NCI-H524 treated with DMSO at 0.1 percent for 48 hours (cell line): ENCODE data around the gene ACP2.

Source experiments
- DNase-seq: peaks from one replicate; lab custom pipeline; 2025; lab: John Stamatoyannopoulos, UW

Gene ACP2

GRCh38 chr11:47268448-47269001 is 19.9 kb upstream of the ACP2 start:
- DNase-seq, result no peak

DNA sequence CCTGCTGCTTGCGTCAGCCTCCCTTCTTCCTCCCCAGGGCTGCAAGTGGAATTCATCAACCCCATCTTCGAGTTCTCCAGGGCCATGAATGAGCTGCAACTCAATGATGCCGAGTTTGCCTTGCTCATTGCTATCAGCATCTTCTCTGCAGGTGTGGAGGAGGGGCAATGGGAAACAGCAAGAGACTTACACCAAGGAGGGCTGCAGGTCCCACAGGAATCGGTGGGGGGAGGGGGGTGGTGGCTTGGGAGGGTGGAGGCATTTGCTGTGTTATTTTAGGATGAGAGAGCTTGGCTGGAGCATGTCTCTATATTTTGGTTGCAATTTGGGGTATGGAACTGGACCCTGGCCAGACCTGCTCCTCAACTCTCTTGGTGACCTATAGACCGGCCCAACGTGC is 19.3 kb upstream of the ACP2 start:
- DNase-seq, result no peak

DNA sequence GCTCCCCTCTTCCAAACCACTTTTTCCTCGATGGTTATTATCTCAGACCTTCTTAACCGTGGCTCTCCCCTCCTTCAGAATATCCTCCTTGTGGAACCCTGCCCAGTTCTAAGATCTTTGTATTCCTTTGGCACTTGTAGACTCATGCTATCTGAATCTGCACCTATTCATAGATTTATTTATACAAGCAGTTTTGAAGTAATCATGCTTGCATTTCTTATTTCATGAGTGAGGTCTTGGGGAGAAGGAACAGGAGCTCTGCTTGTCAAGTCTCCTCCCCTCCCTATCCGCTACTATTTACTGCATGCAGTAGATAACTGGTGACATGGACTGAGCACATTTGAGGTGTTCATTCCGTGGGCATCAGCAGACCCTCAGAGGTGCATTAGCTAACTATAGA is 15.9 kb upstream of the ACP2 start:
- DNase-seq, result no peak

DNA sequence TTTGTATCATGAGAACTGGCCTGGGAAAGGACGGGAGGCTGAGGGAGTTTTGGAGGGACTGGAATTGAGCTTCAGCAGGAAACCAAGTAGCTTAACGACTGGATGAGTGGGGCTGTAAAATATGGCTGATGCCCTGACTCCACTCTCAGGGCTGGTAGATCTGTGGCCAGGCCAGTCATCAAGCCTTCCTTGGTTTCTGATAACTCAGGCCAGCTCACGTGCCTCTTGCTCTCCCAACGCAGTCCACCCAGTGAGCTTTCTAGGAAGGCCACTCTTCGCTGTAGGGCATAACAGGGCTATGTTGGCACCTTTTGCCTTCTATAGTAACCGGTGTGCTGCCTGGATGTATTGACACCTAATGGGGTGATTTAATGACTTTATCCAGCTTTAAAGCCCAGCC is 15.5 kb upstream of the ACP2 start:
- DNase-seq, result no peak

DNA sequence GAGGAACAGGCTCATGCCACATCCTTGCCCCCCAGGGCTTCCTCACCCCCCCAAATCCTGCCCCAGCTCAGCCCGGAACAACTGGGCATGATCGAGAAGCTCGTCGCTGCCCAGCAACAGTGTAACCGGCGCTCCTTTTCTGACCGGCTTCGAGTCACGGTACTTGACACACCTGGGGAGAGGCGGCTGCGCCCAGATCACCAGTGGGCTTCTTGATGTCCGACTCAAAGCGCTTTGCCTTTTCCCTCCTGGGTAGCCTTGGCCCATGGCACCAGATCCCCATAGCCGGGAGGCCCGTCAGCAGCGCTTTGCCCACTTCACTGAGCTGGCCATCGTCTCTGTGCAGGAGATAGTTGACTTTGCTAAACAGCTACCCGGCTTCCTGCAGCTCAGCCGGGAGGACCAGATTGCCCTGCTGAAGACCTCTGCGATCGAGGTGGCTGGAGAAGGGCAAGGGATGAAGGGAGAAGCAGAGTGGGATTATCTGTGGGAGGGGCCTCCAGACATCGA is 12.7 kb upstream of the ACP2 start:
- DNase-seq, result no peak

DNA sequence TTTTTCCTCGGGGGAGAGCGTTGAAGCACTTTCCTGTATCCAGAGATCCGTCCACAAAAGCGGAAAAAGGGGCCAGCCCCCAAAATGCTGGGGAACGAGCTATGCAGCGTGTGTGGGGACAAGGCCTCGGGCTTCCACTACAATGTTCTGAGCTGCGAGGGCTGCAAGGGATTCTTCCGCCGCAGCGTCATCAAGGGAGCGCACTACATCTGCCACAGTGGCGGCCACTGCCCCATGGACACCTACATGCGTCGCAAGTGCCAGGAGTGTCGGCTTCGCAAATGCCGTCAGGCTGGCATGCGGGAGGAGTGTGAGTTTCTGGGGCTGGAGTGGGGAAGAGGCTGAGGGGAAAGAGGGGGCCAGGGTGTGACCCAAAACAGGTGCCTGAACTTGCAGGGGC is 11.8 kb upstream of the ACP2 start:
- DNase-seq, result no peak

- DNase-seq, result no peak
Observed at GRCh38 chr11:47259232-47259977, 10.8 kb upstream of the ACP2 start.

DNA sequence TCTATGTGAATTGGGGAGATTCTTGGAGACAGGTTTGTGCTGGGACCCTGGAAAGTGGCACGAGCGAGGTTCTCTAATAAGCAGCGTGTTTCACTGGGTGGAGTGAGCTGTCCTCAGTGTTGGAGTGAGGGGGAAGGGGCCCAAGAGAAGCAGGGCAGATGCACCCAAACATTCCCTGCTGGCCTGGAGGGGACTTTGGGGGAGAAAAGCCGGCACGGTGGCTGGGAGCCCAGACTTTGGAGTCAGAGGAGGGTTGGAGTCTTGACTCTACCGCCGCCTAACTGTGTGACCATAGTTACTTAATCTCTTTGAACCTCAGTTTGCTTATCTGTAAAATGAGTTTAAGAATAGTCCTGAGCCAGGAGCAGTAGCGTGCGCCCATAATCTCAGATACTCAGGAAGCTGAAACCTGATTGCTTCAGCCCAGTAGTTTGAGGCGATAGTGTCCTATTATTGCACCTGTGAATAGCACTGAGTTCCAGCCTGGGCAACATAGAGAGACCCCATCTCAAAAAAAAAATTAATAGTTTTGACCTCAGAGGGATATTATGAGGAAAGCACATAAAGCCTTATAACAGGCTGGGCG is 9.8 kb upstream of the ACP2 start:
- no peak for DNase-seq

- DNase-seq, result no peak
Observed at GRCh38 chr11:47257517-47258316, 9.1 kb upstream of the ACP2 start, which contains the start of gene NR1H3. TSS of gene NR1H3 (plus strand) at chr11:47257996. CDS start at chr11:47259217, 1,221 bp downstream.

DNA sequence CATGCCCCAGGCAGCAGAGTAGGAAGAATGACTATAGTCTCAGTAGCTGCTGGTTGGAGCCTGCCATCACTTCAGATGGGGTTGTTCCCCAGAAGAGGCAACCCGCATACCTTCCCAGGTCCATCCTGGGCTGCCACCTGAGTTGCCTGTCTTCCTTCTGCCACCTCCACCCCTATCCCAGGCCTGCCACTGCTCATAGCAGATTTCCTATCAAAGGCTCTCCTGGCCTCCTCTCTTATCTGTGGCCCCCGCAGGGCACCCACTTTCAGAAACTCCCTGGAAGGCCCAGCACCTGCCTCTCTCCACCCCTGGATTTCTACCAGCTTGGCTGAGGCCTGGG is 8.5 kb upstream of the ACP2 start:
- DNase-seq, result no peak

DNA sequence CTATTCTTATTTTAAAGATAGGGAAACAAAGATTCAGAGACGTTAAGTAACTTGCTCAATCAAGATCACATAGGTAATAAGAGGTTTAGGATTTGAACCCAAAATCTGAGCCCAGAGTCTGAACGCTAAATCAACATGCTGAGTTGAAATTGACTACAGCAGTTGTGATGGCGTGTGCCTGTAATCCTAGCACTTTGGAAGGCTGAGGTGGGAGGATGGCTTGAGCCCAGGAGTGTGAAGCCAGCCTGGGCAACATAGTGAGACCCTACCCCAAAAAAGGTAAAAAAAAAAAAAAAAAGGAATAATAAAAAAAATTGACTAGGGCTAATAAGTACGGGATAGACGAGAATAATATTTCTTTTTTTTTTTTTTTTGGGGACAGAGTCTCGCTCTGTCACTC is 7.8 kb upstream of the ACP2 start:
- DNase-seq, result no peak

GRCh38 chr11:47254386-47254785 is 5.8 kb upstream of the ACP2 start:
- no peak for DNase-seq

DNA sequence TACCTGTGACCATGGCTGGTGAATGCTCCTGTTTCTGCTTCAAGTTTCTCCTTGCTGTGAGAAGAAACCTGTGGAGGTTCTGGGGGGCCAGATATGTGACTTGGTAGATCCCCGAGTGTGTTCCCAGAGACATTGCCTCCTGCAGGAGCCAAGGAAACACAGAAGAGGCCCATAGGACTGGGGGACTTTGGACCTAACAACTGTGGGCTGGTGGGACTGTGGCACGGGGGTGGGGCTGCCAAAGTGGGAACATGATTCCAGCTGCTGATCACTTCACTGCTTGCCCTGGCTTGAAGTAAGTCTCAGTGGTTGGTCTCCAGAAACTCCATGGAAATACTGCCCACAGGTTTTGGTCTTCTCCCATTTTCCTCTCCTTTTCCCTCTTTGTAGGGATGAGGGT is 5.0 kb upstream of the ACP2 start:
- no peak for DNase-seq

DNA sequence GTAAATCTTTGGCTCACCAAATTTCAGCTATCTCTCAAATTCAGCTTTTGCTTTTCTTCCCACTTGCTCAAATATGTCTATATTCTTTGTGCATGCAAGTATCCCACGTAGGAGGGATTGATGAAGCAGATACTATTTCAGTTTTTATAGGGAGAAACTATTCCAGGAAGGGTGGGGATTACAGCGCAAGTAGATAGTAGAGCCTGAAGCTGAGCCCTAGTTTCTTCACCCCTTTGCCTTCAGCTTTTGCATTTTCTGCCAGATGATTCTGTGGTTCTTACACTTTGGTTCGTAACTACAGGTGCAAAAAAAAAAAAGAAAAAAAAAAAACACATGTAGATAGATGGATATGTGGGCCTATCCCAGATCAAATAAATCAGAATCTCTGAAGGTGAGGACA is 3.1 kb upstream of the ACP2 start:
- no peak for DNase-seq

GRCh38 chr11:47249378-47249715 is 733 bp upstream of the ACP2 start:
- DNase-seq, result no peak

GRCh38 chr11:47248304-47248663 is 330 bp downstream of the ACP2 start:
- no peak for DNase-seq

- no peak for DNase-seq
Observed at GRCh38 chr11:47247502-47247901, 1.1 kb downstream of the ACP2 start.

- no peak for DNase-seq
Observed at GRCh38 chr11:47245611-47246357, 2.8 kb downstream of the ACP2 start.

DNA sequence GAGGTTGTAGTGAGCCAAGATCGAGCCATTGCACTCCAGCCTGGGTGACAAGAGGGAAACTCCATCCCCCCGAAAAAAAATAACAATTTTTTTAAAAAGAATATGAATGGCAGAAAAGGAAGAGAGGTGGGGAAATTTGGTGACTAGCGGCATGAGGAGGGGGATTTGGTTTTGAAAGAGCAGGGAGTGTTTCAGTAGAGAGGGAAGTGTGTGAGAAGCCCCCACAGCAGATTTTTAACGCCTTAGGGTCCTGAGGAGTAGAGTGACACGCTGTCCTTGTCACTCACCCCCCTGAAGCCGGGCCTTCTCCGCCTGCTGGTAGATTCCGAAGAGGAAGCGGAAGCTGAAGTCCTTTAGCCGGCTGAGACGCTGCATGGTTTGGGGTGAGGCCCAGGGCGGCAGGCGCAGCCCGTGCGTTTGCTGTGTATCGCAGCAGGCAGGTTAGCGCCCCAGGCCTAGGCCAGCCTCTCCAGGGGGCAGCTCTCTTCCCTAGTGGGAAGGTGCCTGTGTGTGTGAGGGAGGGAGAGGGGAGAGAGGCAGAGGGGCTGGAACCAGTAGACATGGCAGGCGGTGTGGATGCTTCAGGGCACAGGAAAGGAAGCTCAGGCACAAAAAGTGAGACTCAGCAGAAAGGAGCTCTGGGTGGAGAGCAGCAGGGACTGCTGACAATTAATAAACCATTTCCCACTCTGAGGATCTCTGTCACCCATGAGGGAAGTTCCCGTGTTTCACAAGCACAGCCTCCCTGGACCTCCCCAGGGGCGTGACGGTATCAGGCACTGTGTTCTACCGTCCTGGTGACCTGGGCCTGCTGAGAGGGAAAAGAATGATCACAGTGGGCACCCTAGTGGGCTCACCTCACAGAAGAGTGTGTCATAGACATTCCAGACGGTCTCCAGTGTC is 3.9 kb downstream of the ACP2 start:
- no peak for DNase-seq

- no peak for DNase-seq
Observed at GRCh38 chr11:47243454-47243853, 5.2 kb downstream of the ACP2 start.

- DNase-seq, result no peak
Observed at GRCh38 chr11:47242596-47243192, 5.9 kb downstream of the ACP2 start.
